Measurements from ENCODE around the gene POLE4. TPM values are rescaled to one million over a fixed set of nuclear protein-coding genes. Genes with fewer than 3 reads are reported as not detected.

The POLE4 gene
- total RNA-seq, 4 donors from 2014 or later: 27.5 to 339 (median 46.0) TPM

DNA sequence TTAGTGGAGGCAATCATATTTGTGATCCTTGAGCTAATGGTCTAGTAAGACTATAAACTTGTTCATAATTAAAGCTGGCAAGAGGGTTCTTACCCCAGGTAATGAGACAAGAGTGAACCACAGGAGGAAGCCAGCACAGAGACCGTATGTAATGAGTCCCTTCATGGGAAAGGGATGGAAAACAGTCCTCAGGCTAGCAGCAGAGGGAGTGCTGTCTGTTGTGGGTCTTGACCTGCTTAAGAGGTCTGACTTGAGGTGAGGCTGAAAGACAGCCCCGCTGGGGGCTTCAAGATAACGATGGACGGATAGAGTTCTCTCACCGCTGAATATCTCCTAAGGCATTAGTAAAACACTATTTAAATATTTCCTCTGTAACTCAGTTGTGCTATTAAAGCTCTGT, 16.2 kb upstream of the POLE4 start:
- in situ Hi-C loops (cut with MboI; ENCODE audit: low pct_ligation_motif_present in 1 of 4, low pct_unique_long_range_greater_than_20kb in 1 of 4, low sequenced_read_pairs in 3 of 4) (no loop called here), intact Hi-C loops (cut with DNase I; ENCODE audit: low total_unique reads) (no loop called here)
- DNase-seq: no peak
- no peaks in the 10 kb centered on the region for H3K27me3 ChIP-seq
- 76 to 94% methylated on average over 5 of the region's 5 CpGs for WGBS, 2 donors (ENCODE audit: low coverage in 1 of 2)
- no peak overlapping the region for H3K27ac ChIP-seq
- H3K4me3 ChIP-seq: no peak overlapping the region
- no peaks in the 10 kb centered on the region for H3K9me3 ChIP-seq
- no peaks in the 10 kb centered on the region for H3K36me3 ChIP-seq
- peaks cover 0 to 8% (median 0%) of the 10 kb centered on the region in 4 donors for H3K4me1 ChIP-seq
- TF ChIP-seq EP300 (IDR thresholded peaks at IDR 0.05; ENCODE audit: low read depth) (no peak), POLR2AphosphoS5 (IDR thresholded peaks at IDR 0.05) (no peak), POLR2A (IDR thresholded peaks at IDR 0.05) (no peak)
- TF ChIP-seq, protein P1, sequence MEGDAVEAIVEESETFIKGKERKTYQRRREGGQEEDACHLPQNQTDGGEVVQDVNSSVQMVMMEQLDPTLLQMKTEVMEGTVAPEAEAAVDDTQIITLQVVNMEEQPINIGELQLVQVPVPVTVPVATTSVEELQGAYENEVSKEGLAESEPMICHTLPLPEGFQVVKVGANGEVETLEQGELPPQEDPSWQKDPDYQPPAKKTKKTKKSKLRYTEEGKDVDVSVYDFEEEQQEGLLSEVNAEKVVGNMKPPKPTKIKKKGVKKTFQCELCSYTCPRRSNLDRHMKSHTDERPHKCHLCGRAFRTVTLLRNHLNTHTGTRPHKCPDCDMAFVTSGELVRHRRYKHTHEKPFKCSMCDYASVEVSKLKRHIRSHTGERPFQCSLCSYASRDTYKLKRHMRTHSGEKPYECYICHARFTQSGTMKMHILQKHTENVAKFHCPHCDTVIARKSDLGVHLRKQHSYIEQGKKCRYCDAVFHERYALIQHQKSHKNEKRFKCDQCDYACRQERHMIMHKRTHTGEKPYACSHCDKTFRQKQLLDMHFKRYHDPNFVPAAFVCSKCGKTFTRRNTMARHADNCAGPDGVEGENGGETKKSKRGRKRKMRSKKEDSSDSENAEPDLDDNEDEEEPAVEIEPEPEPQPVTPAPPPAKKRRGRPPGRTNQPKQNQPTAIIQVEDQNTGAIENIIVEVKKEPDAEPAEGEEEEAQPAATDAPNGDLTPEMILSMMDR (IDR thresholded peaks at IDR 0.05): no peak

DNA sequence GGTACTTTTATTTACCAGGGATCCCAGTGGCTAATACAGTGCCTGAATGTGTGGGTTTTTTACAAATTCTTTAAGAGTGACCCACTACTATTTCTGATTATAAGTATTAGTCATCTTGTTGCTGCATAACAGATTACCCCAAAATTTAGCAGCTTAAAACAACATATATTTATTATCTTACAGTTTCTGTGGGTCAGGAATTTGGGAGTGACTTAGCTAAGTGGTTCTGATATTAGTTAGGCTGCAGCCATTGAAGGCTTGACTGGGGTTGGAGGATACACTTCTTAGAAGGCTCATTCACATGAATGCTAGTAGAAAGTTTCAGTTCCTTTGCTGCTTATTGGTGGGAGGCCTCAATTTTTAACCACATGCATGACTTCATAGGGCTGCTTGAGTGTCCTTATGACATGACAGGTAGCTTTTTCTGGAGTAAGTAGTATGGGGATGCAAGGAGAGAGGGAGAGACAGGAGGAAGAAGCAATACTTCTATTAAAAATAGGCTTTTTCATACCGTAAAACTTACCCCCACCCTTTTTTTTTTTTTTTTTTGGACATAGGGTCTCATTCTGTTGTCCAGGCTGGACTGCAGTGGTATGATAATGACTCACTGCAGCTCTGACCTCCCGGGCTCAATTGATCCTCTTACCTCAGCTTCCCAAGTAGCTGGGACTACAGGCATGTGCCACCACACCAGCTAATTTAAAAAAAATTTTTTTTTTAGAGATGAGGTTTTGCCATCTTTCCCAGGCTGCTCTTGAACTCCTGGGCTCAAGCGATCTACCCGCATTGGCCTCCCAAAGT, 13.3 kb upstream of the POLE4 start:
- no peak for DNase-seq
- no peaks in the 10 kb centered on the region for H3K36me3 ChIP-seq
- no peak overlapping the region for H3K27ac ChIP-seq
- H3K9me3 ChIP-seq: peaks cover 0 to 2% of the 10 kb centered on the region in 2 donors
- peaks cover 0 to 9% (median 0%) of the 10 kb centered on the region in 4 donors for H3K4me1 ChIP-seq
- H3K27me3 ChIP-seq: no peaks in the 10 kb centered on the region
- no peak overlapping the region for H3K4me3 ChIP-seq
- no peak for TF ChIP-seq POLR2AphosphoS5 (IDR thresholded peaks at IDR 0.05)
- no peak for TF ChIP-seq POLR2A (IDR thresholded peaks at IDR 0.05)
- no peak for TF ChIP-seq EP300 (IDR thresholded peaks at IDR 0.05; ENCODE audit: low read depth)
- TF ChIP-seq, protein P1 (IDR thresholded peaks at IDR 0.05): no peak
- in situ Hi-C loops (cut with MboI; ENCODE audit: low pct_ligation_motif_present in 1 of 4, low pct_unique_long_range_greater_than_20kb in 1 of 4, low sequenced_read_pairs in 3 of 4) (no loop called here), intact Hi-C loops (cut with DNase I; ENCODE audit: low total_unique reads) (no loop called here)
- 89 to 95% methylated on average over 3 to 4 of the region's 4 CpGs for WGBS, 2 donors (ENCODE audit: low coverage in 1 of 2)

DNA sequence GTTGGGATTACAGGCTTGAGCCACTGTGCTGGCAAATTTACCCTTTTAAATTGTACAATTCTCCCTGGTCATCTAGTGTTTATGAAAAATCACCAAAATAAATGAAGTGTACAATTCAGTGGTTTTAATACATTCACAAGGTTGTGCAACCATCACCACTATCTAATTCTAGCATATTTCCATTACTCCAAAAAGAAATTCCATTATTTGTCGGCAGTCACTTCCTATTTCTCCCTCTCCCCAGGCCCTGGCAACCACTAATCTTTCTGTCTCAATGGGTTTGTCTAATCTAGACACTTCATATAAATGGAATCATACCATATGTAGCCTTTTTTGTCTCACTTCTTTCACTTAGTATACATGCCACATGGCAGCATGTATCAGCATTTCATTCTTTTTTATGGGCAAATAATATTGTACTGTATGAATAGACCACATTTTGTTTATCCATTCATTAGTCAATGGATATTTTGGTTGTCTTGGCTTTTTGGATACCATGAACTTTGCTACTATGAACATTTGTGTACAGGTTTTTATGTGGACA, 12.6 kb upstream of the POLE4 start:
- Histone ChIP-seq H3K27me3 (no peaks in the 10 kb centered on the region), H3K4me3 (no peak overlapping the region), H3K27ac (no peak overlapping the region), H3K9me3 (peaks cover 0 to 5% of the 10 kb centered on the region in 2 donors), H3K4me1 (peaks cover 0 to 6% (median 0%) of the 10 kb centered on the region in 4 donors), H3K36me3 (no peaks in the 10 kb centered on the region)
- TF ChIP-seq, protein P1 (IDR thresholded peaks at IDR 0.05): no peak
- in situ Hi-C loops (cut with MboI; ENCODE audit: low pct_ligation_motif_present in 1 of 4, low pct_unique_long_range_greater_than_20kb in 1 of 4, low sequenced_read_pairs in 3 of 4) (no loop called here), intact Hi-C loops (cut with DNase I; ENCODE audit: low total_unique reads) (no loop called here)
- DNase-seq: no peak
- WGBS, 2 donors (ENCODE audit: low coverage in 1 of 2): 83 to 92% methylated on average over 1 of the region's 1 CpG

DNA sequence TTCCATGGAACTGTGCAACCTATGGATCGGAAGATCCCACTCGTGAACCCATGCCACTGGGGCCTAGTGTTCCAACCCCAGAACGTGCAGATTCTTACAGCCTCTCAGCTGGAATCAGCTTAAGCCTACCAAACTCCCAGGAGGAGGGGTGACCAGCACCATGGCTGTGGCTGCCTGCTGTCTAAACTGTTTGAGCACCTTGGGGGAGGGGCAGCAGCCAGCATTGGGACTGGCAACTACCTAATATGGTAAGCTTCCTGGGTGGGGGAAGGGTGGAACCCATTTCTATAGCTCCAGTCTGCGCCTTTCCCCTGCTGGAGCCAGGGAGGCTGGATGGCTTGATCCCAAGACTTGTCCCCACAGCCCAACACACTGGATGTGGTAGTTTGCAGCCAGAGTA, 10.7 kb upstream of the POLE4 start:
- no peaks in the 10 kb centered on the region for H3K27me3 ChIP-seq
- TF ChIP-seq EP300 (IDR thresholded peaks at IDR 0.05; ENCODE audit: low read depth): no peak
- TF ChIP-seq POLR2A (IDR thresholded peaks at IDR 0.05): no peak
- TF ChIP-seq, protein P1 (IDR thresholded peaks at IDR 0.05): no peak
- TF ChIP-seq POLR2AphosphoS5 (IDR thresholded peaks at IDR 0.05): no peak
- H3K9me3 ChIP-seq: peaks cover 0 to 5% of the 10 kb centered on the region in 2 donors
- no peak for DNase-seq
- WGBS, 2 donors (ENCODE audit: low coverage in 1 of 2): 100% methylated on average over 4 of the region's 4 CpGs; no CpG with 5 or more reads in 1 of the 2 donors
- H3K27ac ChIP-seq: no peak overlapping the region
- H3K4me3 ChIP-seq: no peak overlapping the region
- H3K36me3 ChIP-seq: no peaks in the 10 kb centered on the region
- peaks cover 0 to 5% (median 0%) of the 10 kb centered on the region in 4 donors for H3K4me1 ChIP-seq
- intact Hi-C loops (cut with DNase I; ENCODE audit: low total_unique reads) (no loop called here), in situ Hi-C loops (cut with MboI; ENCODE audit: low pct_ligation_motif_present in 1 of 4, low pct_unique_long_range_greater_than_20kb in 1 of 4, low sequenced_read_pairs in 3 of 4) (no loop called here)

Measured in transverse colon (tissue), 4 donors.